HCT116 (cell line): ENCODE measurements around the gene FOXN1. TPM values are rescaled to one million over a fixed set of nuclear protein-coding genes. Genes with fewer than 3 reads are reported as not detected.

ENCODE experiments used
- ATAC-seq: fragments of 200-7000 bp; cut with Tn5 transposase; 2 replicates; pipeline ENCODE4 v1.9.1; 2020; ENCODE audit warnings: mild to moderate bottlenecking, moderate library complexity
- BruUV-seq: library from RNA; stranded (reverse); fragments of 400-500 nt; replicated peaks from 2 replicates; lab custom pipeline; 2021; lab: Mats Ljungman, UMichigan
- CTCF ChIA-PET: fragments of 300-600 bp; sonication (Branson Sonifier 250); formaldehyde crosslinking; loops from one replicate; lab custom pipeline; 2021; ENCODE audit warnings: antibody characterized with exemption; lab: Charles Lee
- POLR2A ChIA-PET: fragments of 300-600, 350-600 bp; sonication (Branson Sonifier 250); formaldehyde crosslinking; loops from one replicate; lab custom pipeline; 2021; ENCODE audit warnings: antibody characterized with exemption; lab: Charles Lee
- RAD21 ChIA-PET, 2 experiments: fragments of 300-600 bp; sonication (Branson Sonifier 250); formaldehyde crosslinking; loops; one replicate each; lab custom pipeline; 2023; ENCODE audit warnings: low total read pairs in 2 of 2; ENCODE audit not compliant: uncharacterized antibody in 2 of 2, unreplicated experiment in 2 of 2, low non-redundant PET in 1 of 2; lab: Charles Lee
- DNase-seq: peaks from one replicate; pipeline ENCODE4 v3.0.0-alpha.2; 2010; ENCODE audit warnings: low read depth, low spot score
- H2AFZ ChIP-seq: fragments of 200-600 bp; shearing (Covaris generic), sonication (generic); 2 replicates; pipeline ENCODE4 v1.6.1; 2017; ENCODE audit warnings: low read depth, mixed run types, mixed read lengths, antibody characterized with exemption, low read length; ENCODE audit not compliant: poor library complexity, severe bottlenecking
- H3K27ac ChIP-seq: 2 replicates; pipeline ENCODE4 v1.5.1; 2012; ENCODE audit warnings: low read depth, low read length
- H3K27me3 ChIP-seq: fragments of 200-600 bp; sonication (generic); 2 replicates; pipeline ENCODE4 v1.6.1; 2016; ENCODE audit warnings: mixed run types, low read length, mixed read lengths; ENCODE audit not compliant: insufficient read depth
- H3K36me3 ChIP-seq, 2 experiments: fragments of 200-500 bp in 1 of 2; fragments of 200-600 bp in 1 of 2; sonication (Bioruptor generic) in 1 of 2; sonication (generic) in 1 of 2; 2 replicates each; pipeline versions ENCODE4 v1.5.1 to v1.6.1; 2014 to 2016; ENCODE audit warnings: low read length in 2 of 2, inconsistent platforms in 1 of 2, mixed read lengths in 1 of 2, mixed run types in 1 of 2; ENCODE audit not compliant: insufficient read depth in 2 of 2, control insufficient read depth in 1 of 2
- H3K4me1 ChIP-seq, 2 experiments: fragments of 200-600 bp in 1 of 2; sonication (generic) in 1 of 2; 2 replicates each; pipeline versions ENCODE4 v1.5.1 to v1.6.1; 2012 to 2017; ENCODE audit warnings: low read length in 2 of 2, inconsistent platforms in 1 of 2, mild to moderate bottlenecking in 1 of 2, mixed read lengths in 1 of 2, mixed run types in 1 of 2, moderate library complexity in 1 of 2; ENCODE audit not compliant: insufficient read depth in 2 of 2, control insufficient read depth in 1 of 2
- H3K4me2 ChIP-seq: fragments of 200-600 bp; sonication (generic); 2 replicates; pipeline ENCODE4 v1.6.1; 2017; ENCODE audit warnings: mixed run types, low read length, mixed read lengths
- H3K4me3 ChIP-seq, 2 experiments: fragments of 200-600 bp in 1 of 2; sonication (generic) in 1 of 2; replicated peaks in 1 of 2; 2 replicates each; pipeline ENCODE4 v1.5.1; 2011 to 2016; ENCODE audit warnings: low read length in 2 of 2, control low read depth in 1 of 2, low read depth in 1 of 2, mild to moderate bottlenecking in 1 of 2, mixed read lengths in 1 of 2, mixed run types in 1 of 2
- H3K79me2 ChIP-seq: fragments of 200-600 bp; sonication (generic); 2 replicates; pipeline ENCODE4 v1.6.1; 2017; ENCODE audit warnings: mild to moderate bottlenecking, mixed run types, low read length, moderate library complexity, mixed read lengths; ENCODE audit not compliant: insufficient read depth
- H3K9ac ChIP-seq: fragments of 200-600 bp; sonication (generic); 2 replicates; pipeline ENCODE4 v1.6.1; 2016; ENCODE audit warnings: low read length, mixed read lengths
- H3K9me2 ChIP-seq: fragments of 200-600 bp; sonication (generic), shearing (Covaris generic); 2 replicates; pipeline ENCODE4 v1.6.1; 2017; ENCODE audit warnings: mixed run types, mild to moderate bottlenecking, moderate library complexity; ENCODE audit not compliant: insufficient read depth
- H3K9me3 ChIP-seq, 2 experiments: fragments of 200-500 bp in 1 of 2; fragments of 200-600 bp in 1 of 2; sonication (Bioruptor generic) in 1 of 2; sonication (generic) in 1 of 2; 2 replicates each; pipeline ENCODE4 v1.6.1; 2014 to 2017; ENCODE audit warnings: low read length in 2 of 2, mixed read lengths in 2 of 2, inconsistent platforms in 1 of 2, low read depth in 1 of 2, mild to moderate bottlenecking in 1 of 2, mixed run types in 1 of 2, moderate library complexity in 1 of 2; ENCODE audit not compliant: control insufficient read depth in 1 of 2, insufficient read depth in 1 of 2
- H4K20me1 ChIP-seq: fragments of 200-600 bp; sonication (generic), shearing (Covaris generic); 2 replicates; pipeline ENCODE4 v1.6.1; 2017; ENCODE audit warnings: mixed run types, mild to moderate bottlenecking, moderate library complexity; ENCODE audit not compliant: insufficient read depth
- ATF3 ChIP-seq: IDR thresholded peaks from 2 replicates; pipeline ENCODE4 v1.6.1; 2012
- CBX3 ChIP-seq: IDR thresholded peaks from 2 replicates; pipeline ENCODE4 v1.6.1; 2012; ENCODE audit warnings: low read depth
- CTCF ChIP-seq, 3 experiments: fragments of 200-600 bp in 1 of 3; sonication (generic) in 1 of 3; IDR thresholded peaks in 2 of 3; conservative IDR thresholded peaks in 1 of 3; 2 replicates each; pipeline ENCODE4 v1.5.1; 2012 to 2017; ENCODE audit warnings: low read depth in 2 of 3, low read length in 2 of 3, antibody characterized with exemption in 1 of 3, borderline replicate concordance in 1 of 3, control low read depth in 1 of 3, mild to moderate bottlenecking in 1 of 3, mixed read lengths in 1 of 3, mixed run types in 1 of 3, moderate library complexity in 1 of 3; ENCODE audit not compliant: insufficient read depth in 1 of 3
- EGR1 ChIP-seq: IDR thresholded peaks from 2 replicates; pipeline ENCODE4 v1.6.1; 2012; ENCODE audit warnings: low read depth
- ELF1 ChIP-seq: IDR thresholded peaks from 2 replicates; pipeline ENCODE4 v1.6.1; 2012; ENCODE audit warnings: low read depth, borderline replicate concordance
- EZH2 ChIP-seq: fragments of 200-600 bp; sonication (generic); IDR thresholded peaks from 2 replicates; pipeline ENCODE4 v1.6.1; 2017; ENCODE audit warnings: antibody characterized with exemption, mixed run types
- EZH2phosphoT487 ChIP-seq: fragments of 200-600 bp; IDR thresholded peaks from 2 replicates; pipeline ENCODE4 v1.6.1; 2018; ENCODE audit warnings: antibody characterized with exemption, borderline replicate concordance
- JUND ChIP-seq: IDR thresholded peaks from 2 replicates; pipeline ENCODE4 v1.6.1; 2012
- POLR2A ChIP-seq: IDR thresholded peaks from 2 replicates; pipeline ENCODE4 v1.7.0; 2011; ENCODE audit warnings: borderline replicate concordance; ENCODE audit not compliant: insufficient read depth, insufficient read length; ENCODE audit errors: extremely low read depth
- POLR2AphosphoS5 ChIP-seq: IDR thresholded peaks from 2 replicates; pipeline ENCODE4 v1.6.1; 2011; ENCODE audit warnings: mild to moderate bottlenecking, low read depth, low read length, moderate library complexity
- RAD21 ChIP-seq: IDR thresholded peaks from 2 replicates; pipeline ENCODE4 v1.6.1; 2012; ENCODE audit warnings: low read depth, mild to moderate bottlenecking
- REST ChIP-seq: IDR thresholded peaks from 2 replicates; pipeline ENCODE4 v1.6.1; 2012; ENCODE audit warnings: low read depth
- SIN3A ChIP-seq: IDR thresholded peaks from 2 replicates; pipeline ENCODE4 v1.6.1; 2012; ENCODE audit warnings: low read depth
- SRF ChIP-seq: IDR thresholded peaks from 2 replicates; pipeline ENCODE4 v1.6.1; 2012; ENCODE audit warnings: low read depth
- TCF7L2 ChIP-seq: IDR thresholded peaks from 2 replicates; pipeline ENCODE4 v1.7.0; 2011; ENCODE audit warnings: borderline replicate concordance, inconsistent platforms; ENCODE audit not compliant: insufficient read depth, insufficient read length; ENCODE audit errors: extremely low read depth
- YY1 ChIP-seq: IDR thresholded peaks from 2 replicates; pipeline ENCODE4 v1.6.1; 2011; ENCODE audit warnings: low read length, low read depth, moderate library complexity, mild to moderate bottlenecking; ENCODE audit not compliant: insufficient replicate concordance; ENCODE audit errors: extremely low read depth
- ZBTB33 ChIP-seq: IDR thresholded peaks from 2 replicates; pipeline ENCODE4 v1.6.1; 2011; ENCODE audit warnings: mild to moderate bottlenecking, low read length, moderate library complexity; ENCODE audit not compliant: insufficient replicate concordance; ENCODE audit errors: extremely low read depth
- ZFX ChIP-seq: fragments of 450-650 bp; IDR thresholded peaks from 2 replicates; pipeline ENCODE4 v1.6.1; 2017
- ZNF274 ChIP-seq: fragments of 200-500 bp; sonication (Bioruptor generic); IDR thresholded peaks from 2 replicates; pipeline ENCODE4 v1.6.1; 2014; ENCODE audit warnings: mild to moderate bottlenecking, low read depth, low read length, inconsistent platforms
- intact Hi-C: fragments of 100-400 bp; cut with micrococcal nuclease; formaldehyde crosslinking; loops from 2 replicates; pipeline ENCODE4 v1.10.0; 2022
- total RNA-seq: library from RNA; stranded (reverse); gene quantifications from one replicate; pipeline ENCODE4 v1.2.1, GENCODE V29; 2021; ENCODE audit not compliant: unreplicated experiment

FOXN1 gene
- total RNA-seq, 1 experiment from 2014 or later, result not detected

- POLR2A ChIA-PET, result no interaction called here
- TF ChIP-seq TCF7L2 (no peak), EZH2phosphoT487 (no peak), RAD21 (no peak), EZH2 (no peak), ZNF274 (no peak), CBX3 (no peak), ELF1 (no peak), YY1 (no peak), CTCF (IDR thresholded peaks at IDR 0.05 in 2 of 3, conservative IDR thresholded peaks at IDR 0.05 in 1 of 3; ENCODE audit: borderline replicate concordance in 1 of 3, insufficient read depth in 1 of 3, low read depth in 2 of 3, low read length in 2 of 3) (no peak), POLR2A (no peak), POLR2AphosphoS5 (no peak), ZFX (no peak), SIN3A (no peak), ATF3 (no peak), SRF (no peak), EGR1 (no peak), JUND (no peak), REST (no peak), ZBTB33 (no peak)
- no TSS peak for BruUV-seq
- Histone ChIP-seq H3K36me3 (peaks cover 21 to 31% of the 10 kb centered on the region in 2 experiments), H3K9me2 (no peaks in the 10 kb centered on the region), H2AFZ (no peak overlapping the region), H3K27ac (peak overlapping the region; percentile 60), H3K79me2 (no peaks in the 10 kb centered on the region), H3K4me2 (peak overlapping the region; percentile 48; the same call in 1 of the 2 replicates), H3K27me3 (no peaks in the 10 kb centered on the region), H3K4me3 (no peak overlapping the region), H3K9me3 (no peaks in the 10 kb centered on the region), H4K20me1 (no peaks in the 10 kb centered on the region), H3K9ac (no peak overlapping the region), H3K4me1 (peaks cover 6 to 10% of the 10 kb centered on the region in 2 experiments; a peak in 3 of 4 replicates)
- intact Hi-C loops, result no loop called here
- ATAC-seq, result no peak
- RAD21 ChIA-PET, result no interaction called here
- no peak for DNase-seq
- CTCF ChIA-PET, result interaction anchor here (1.3 kb wide), 1 partner anchor 70 kb away, joined by 4 read pairs; no protein-coding TSS in a partner anchor
These were observed 71.3 kb downstream of the FOXN1 start for GRCh38 chr17:28577466-28577824.
